Spleen (tissue), 11 donors: ENCODE data around the gene CLCNKA. TPM values are rescaled to one million over a fixed set of nuclear protein-coding genes. Genes with fewer than 3 reads are reported as not detected.
"Not testable (repeated sequence)": the region's sequence is repeated elsewhere in the genome, so short reads cannot be mapped to it uniquely, and the experiment has no call there.

ENCODE experiments used
- DNase-seq: peaks from one replicate; pipeline ENCODE4 v3.0.0-alpha.2; 2020
- H3K27ac ChIP-seq, 8 donors: fragments of 200-600 bp; sonication (generic) in 7 of 8; 1 replicate in 4 of 8; 2 replicates in 4 of 8; pipeline versions ENCODE4 v1.5.0 to v1.8.0; 2016 to 2021; ENCODE audit warnings: inconsistent platforms in 4 of 8, mild to moderate bottlenecking in 4 of 8, moderate library complexity in 1 of 8
- H3K27me3 ChIP-seq, 7 donors: fragments of 200-600 bp; sonication (generic) in 6 of 7; replicated peaks in 1 of 7; 1 replicate in 4 of 7; 2 replicates in 3 of 7; pipeline versions ENCODE4 v1.5.0 to v1.8.0; 2016 to 2021; ENCODE audit warnings: inconsistent platforms in 3 of 7, mild to moderate bottlenecking in 1 of 7
- H3K36me3 ChIP-seq, 6 donors: fragments of 200-600 bp; sonication (generic) in 5 of 6; 1 replicate in 4 of 6; 2 replicates in 2 of 6; pipeline versions ENCODE4 v1.5.0 to v1.8.0; 2016 to 2021; ENCODE audit warnings: inconsistent platforms in 2 of 6
- H3K4me1 ChIP-seq, 6 donors: fragments of 200-600 bp; sonication (generic) in 5 of 6; 1 replicate in 3 of 6; 2 replicates in 3 of 6; pipeline versions ENCODE4 v1.5.0 to v1.8.0; 2016 to 2021; ENCODE audit warnings: inconsistent platforms in 3 of 6
- H3K4me3 ChIP-seq, 8 donors: fragments of 200-600 bp; sonication (generic) in 7 of 8; 1 replicate in 4 of 8; 2 replicates in 4 of 8; pipeline versions ENCODE4 v1.5.0 to v1.8.0; 2016 to 2021; ENCODE audit warnings: inconsistent platforms in 4 of 8, mild to moderate bottlenecking in 4 of 8, moderate library complexity in 2 of 8
- H3K9me3 ChIP-seq, 8 donors: fragments of 200-600 bp; sonication (generic) in 7 of 8; 1 replicate in 4 of 8; 2 replicates in 4 of 8; pipeline versions ENCODE4 v1.5.0 to v1.8.0; 2016 to 2021; ENCODE audit warnings: inconsistent platforms in 4 of 8
- CTCF ChIP-seq, 11 experiments: fragments of 200-600 bp in 7 of 11; fragments of 450-650 bp in 4 of 11; sonication (generic) in 4 of 11; IDR thresholded peaks in 8 of 11; conservative IDR thresholded peaks in 3 of 11; 1 replicate in 7 of 11; 2 replicates in 4 of 11; pipeline versions ENCODE4 v1.4.0 to v1.8.0; 2016 to 2021; ENCODE audit warnings: antibody characterized with exemption in 11 of 11, inconsistent platforms in 4 of 11, mild to moderate bottlenecking in 1 of 11
- POLR2A ChIP-seq, 3 donors: fragments of 450-650 bp; IDR thresholded peaks; one replicate each; pipeline ENCODE4 v1.5.1; 2017; ENCODE audit warnings: antibody characterized with exemption in 3 of 3, mild to moderate bottlenecking in 1 of 3
- POLR2AphosphoS5 ChIP-seq, 3 donors: sonication (generic); formaldehyde crosslinking; IDR thresholded peaks; one replicate each; pipeline ENCODE4 v1.5.1; 2017; ENCODE audit warnings: antibody characterized with exemption in 3 of 3
- WGBS, 5 donors: extraction: QIAGEN DNeasy Blood & Tissue Kit in 3 of 5; methylation state at CpG; one replicate each; pipeline versions ENCODE4 v1.1.5 to v1.1.7; 2013 to 2018; 5-methylcytosine and 5-hydroxymethylcytosine counted together
- intact Hi-C: fragments of 100-400 bp; cut with DNase I; formaldehyde crosslinking; loops from one replicate; pipeline ENCODE4 v1.15.0; 2023; ENCODE audit warnings: low total_unique reads
- polyA plus RNA-seq, 3 donors: library from polyadenylated mRNA; stranded (reverse); fragments of 200-250 nt; gene quantifications; one replicate each; pipeline ENCODE4 v1.2.1, GENCODE V29; 2013
- total RNA-seq, 7 donors: library from RNA; depleted of rRNA in 3 of 7; stranded (reverse); fragments of >200 nt in 3 of 7; fragmentation: NEBNext Ultra II Directional in 4 of 7; extraction: Animal tissue kit (Norgen Biotek cat#: 25700) in 4 of 7; gene quantifications; one replicate each; pipeline versions ENCODE4 v1.1.0 to v1.2.1, GENCODE V29; 2016 to 2021
- donor health status: healthy with polysubstance abuse.
- donor health status: DM: no; HTN: no; CAD: no; lungs with moderate emphysema.
- donor health status: DM: no; HTN: no; CAD: no.
- donor health status: Bipolar disorder and iron deficiency.
- donor health status: healthy.
- donor health status: DM: no; HTN: no; CAD: no.
- donor health status: DM: yes; HTN: yes; CAD: no.

The CLCNKA gene
- total and polyA plus RNA-seq, 10 donors: 0.19 to 0.50 (median 0.30) TPM; not detected in 4

- Histone ChIP-seq H3K9me3 (no peaks in the 10 kb centered on the region), H3K4me1 (no peaks in the 10 kb centered on the region), H3K27ac (no peak overlapping the region), H3K36me3 (no peaks in the 10 kb centered on the region), H3K27me3 (peaks cover 0 to 4% (median 0%) of the 10 kb centered on the region in 7 donors), H3K4me3 (no peak overlapping the region)
- 67 to 88% (median 80%) methylated on average over 1 to 4 of the region's 4 CpGs for WGBS, 5 donors
- no peak for TF ChIP-seq POLR2A (IDR thresholded peaks at IDR 0.05)
- TF ChIP-seq POLR2AphosphoS5 (IDR thresholded peaks at IDR 0.05): no peak
- DNase-seq: no peak
- intact Hi-C loops: no loop called here
Observed at GRCh38 chr1:16038620-16038912, 16.7 kb downstream of the CLCNKA start.

GRCh38 chr1:16039871-16040270 lies 18.0 kb downstream of the CLCNKA start:
- H3K36me3 ChIP-seq, H3K4me1 ChIP-seq, H3K4me3 ChIP-seq, H3K27me3 ChIP-seq, H3K9me3 ChIP-seq, intact Hi-C loops, DNase-seq, H3K27ac ChIP-seq: not testable (repeated sequence)
- 59 to 86% (median 82%) methylated on average over 4 to 8 of the region's 8 CpGs for WGBS, 5 donors

GRCh38 chr1:16041200-16041599 lies 19.4 kb downstream of the CLCNKA start:
- peaks cover 0 to 4% (median 0%) of the 10 kb centered on the region in 7 donors for H3K27me3 ChIP-seq
- no peaks in the 10 kb centered on the region for H3K36me3 ChIP-seq
- H3K27ac ChIP-seq: no peak overlapping the region
- no peak for DNase-seq
- TF ChIP-seq CTCF (IDR thresholded peaks at IDR 0.05 in 8 of 11, conservative IDR thresholded peaks at IDR 0.05 in 3 of 11) (no peak), POLR2A (IDR thresholded peaks at IDR 0.05) (no peak), POLR2AphosphoS5 (IDR thresholded peaks at IDR 0.05) (no peak)
- no peak overlapping the region for H3K4me3 ChIP-seq
- H3K9me3 ChIP-seq: no peaks in the 10 kb centered on the region
- 48 to 93% (median 65%) methylated on average over 8 of the region's 8 CpGs for whole genome bisulfite sequencing, 5 donors
- intact Hi-C loops: no loop called here
- peaks cover 0 to 3% (median 0%) of the 10 kb centered on the region in 6 donors for H3K4me1 ChIP-seq

- Histone ChIP-seq H3K27me3 (peaks cover 0 to 4% (median 0%) of the 10 kb centered on the region in 7 donors), H3K4me3 (no peak overlapping the region), H3K9me3 (no peaks in the 10 kb centered on the region), H3K27ac (no peak overlapping the region), H3K36me3 (no peaks in the 10 kb centered on the region), H3K4me1 (peaks cover 0 to 3% (median 0%) of the 10 kb centered on the region in 6 donors)
- 75 to 90% (median 88%) methylated on average over 5 to 9 of the region's 9 CpGs for WGBS, 5 donors
- intact Hi-C loops: no loop called here
- TF ChIP-seq POLR2AphosphoS5 (IDR thresholded peaks at IDR 0.05) (no peak), CTCF (IDR thresholded peaks at IDR 0.05 in 8 of 11, conservative IDR thresholded peaks at IDR 0.05 in 3 of 11) (no peak), POLR2A (IDR thresholded peaks at IDR 0.05) (no peak)
- no peak for DNase-seq
Observed at GRCh38 chr1:16042096-16042495, 20.3 kb downstream of the CLCNKA start.

- H3K27ac ChIP-seq, H3K9me3 ChIP-seq, H3K36me3 ChIP-seq, H3K4me1 ChIP-seq, DNase-seq, intact Hi-C loops, H3K4me3 ChIP-seq, H3K27me3 ChIP-seq: not testable (repeated sequence)
- 74 to 89% (median 82%) methylated on average over 5 to 9 of the region's 9 CpGs; no CpG with 5 or more reads in 1 of the 5 donors for WGBS, 5 donors
Observed at GRCh38 chr1:16042654-16043053, 20.8 kb downstream of the CLCNKA start.

- DNase-seq: no peak
- no peaks in the 10 kb centered on the region for H3K9me3 ChIP-seq
- TF ChIP-seq POLR2AphosphoS5 (IDR thresholded peaks at IDR 0.05): no peak
- TF ChIP-seq CTCF (IDR thresholded peaks at IDR 0.05 in 8 of 11, conservative IDR thresholded peaks at IDR 0.05 in 3 of 11): no peak
- TF ChIP-seq POLR2A (IDR thresholded peaks at IDR 0.05): no peak
- H3K4me3 ChIP-seq: no peak within 1 kb of the TSS
- H3K4me1 ChIP-seq: peaks cover 0 to 4% (median 1%) of the 10 kb centered on the region in 6 donors
- intact Hi-C loops: no loop called here
- H3K27me3 ChIP-seq: peaks cover 0 to 11% (median under 1%) of the 10 kb centered on the region in 7 donors
- no peaks in the 10 kb centered on the region for H3K36me3 ChIP-seq
- WGBS, 5 donors: 74 to 85% (median 78%) methylated on average over 7 of the region's 7 CpGs
- H3K27ac ChIP-seq: no peak within 1 kb of the TSS
Observed at GRCh38 chr1:16043521-16043920, 21.7 kb downstream of the CLCNKA start, which contains the start of gene CLCNKB. TSS of gene CLCNKB (plus strand) at chr1:16043782. CDS start at chr1:16044493, 711 bp downstream.
